GM15510 (cell line): ENCODE data around the gene MACROD2.

Source experiments
- POLR2A ChIP-seq: IDR thresholded peaks from 3 replicates; pipeline ENCODE4 v1.6.1; 2011; ENCODE audit warnings: borderline replicate concordance; ENCODE audit not compliant: insufficient read length; ENCODE audit errors: extremely low read depth

Gene MACROD2

DNA sequence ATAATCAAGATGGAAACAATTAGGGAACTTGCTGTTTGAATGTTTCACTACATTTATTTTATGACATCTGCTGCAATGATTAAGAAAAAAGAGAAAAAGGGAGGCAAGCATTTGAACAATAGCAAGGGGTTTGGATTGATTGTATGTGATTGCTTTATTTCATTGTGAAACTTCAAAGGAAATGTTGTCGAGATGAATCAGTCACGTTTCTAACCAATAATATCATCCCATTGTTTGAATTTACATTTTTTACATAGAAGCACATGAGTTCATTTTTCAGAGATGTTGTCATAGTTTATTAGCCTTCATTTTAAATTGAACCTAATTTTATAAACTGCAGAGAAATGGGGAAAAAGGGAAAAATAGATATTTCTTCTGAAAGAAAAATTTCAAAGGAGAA is 2006.0 kb downstream of the MACROD2 start:
- no peak for TF ChIP-seq POLR2A

DNA sequence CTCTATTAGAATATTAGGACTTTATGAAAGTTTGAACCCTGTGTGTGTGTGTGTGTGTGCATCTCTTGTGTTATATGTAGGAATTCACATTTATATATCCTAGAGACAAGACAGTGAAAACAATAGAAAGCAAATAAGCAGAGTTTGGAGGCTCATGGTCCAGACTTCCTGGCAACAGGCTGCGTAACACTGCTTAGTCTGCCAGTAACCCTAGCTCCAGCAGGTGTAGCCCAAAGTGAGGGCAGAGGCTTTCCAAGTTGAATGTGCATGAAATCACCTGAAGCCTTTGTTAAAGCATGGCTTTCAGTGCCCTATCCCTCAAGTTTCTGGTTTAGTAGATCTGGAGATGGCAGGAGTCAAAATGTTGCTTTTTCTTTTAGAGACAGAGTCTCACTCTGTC is 2008.0 kb downstream of the MACROD2 start:
- TF ChIP-seq POLR2A, result no peak

- no peak for TF ChIP-seq POLR2A
Observed at GRCh38 chr20:16004108-16004854, 2009.0 kb downstream of the MACROD2 start.

- TF ChIP-seq POLR2A, result no peak
Observed at GRCh38 chr20:16005021-16005914, 2010.0 kb downstream of the MACROD2 start.

DNA sequence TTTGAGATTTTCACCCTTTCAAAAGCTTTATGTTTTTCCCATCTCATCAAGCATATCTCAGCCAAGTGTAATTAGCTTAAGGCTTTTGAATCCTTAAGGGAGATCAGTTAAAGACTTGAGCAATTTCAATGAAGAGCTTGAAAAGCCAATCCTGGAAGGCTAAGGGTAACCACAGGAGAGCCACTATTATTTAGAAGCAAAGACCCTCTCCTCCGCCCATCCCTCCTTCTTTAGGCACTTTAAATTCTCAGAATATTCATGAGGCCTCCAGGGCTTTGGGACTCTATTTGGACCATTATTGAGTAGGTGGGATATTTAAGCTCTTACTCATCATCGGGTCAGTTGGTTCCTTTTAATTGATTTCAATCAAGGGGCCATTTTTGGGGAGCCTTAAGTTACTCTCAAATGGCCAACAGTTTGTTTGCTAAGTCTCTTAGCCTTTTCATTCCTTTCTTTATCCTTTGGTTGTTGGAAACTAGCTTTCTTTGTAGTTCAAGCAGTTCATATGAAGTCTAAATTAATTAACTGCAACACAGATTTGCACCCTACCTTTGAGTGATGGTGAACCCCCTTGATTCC is 2010.7 kb downstream of the MACROD2 start:
- TF ChIP-seq POLR2A, result no peak

DNA sequence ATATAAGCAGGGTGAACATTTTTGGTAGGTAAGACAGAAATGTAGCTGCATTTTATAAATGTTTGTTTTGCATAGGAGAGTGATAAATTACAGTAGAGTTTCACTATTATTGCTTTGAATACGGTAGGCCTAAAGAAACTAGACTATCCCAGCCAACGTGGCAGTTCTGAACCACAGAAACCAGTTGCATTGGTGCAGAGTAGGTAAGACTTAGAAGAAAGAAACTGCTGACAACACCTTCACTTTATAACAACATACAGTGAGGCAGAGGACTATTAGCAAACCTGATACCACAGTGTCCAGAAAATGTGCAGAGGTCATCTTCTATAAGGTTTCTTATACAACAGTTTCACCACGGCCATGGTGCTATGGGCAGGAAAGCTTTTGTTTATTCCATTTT is 2011.8 kb downstream of the MACROD2 start:
- TF ChIP-seq POLR2A, result no peak

- no peak for TF ChIP-seq POLR2A
Observed at GRCh38 chr20:16007962-16008361, 2012.6 kb downstream of the MACROD2 start.

DNA sequence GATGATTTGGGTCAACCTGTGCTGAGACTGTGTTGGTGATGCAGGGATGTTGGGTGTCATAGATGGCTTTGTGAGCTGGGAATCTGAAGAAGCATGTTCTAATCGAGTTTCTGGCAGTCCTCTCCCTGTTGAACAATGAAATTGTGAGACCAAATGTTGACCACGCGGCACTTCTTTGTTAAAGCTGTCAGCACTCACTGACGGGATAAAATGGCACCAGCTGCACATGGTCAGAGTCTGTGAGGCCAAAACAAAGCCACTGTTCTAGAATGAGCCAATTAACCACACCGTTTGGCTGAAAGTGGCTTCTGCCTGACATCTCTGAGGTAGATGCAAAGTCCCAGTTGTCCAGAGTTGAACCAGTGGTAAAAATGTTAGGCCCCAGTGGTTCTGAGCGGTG is 2015.7 kb downstream of the MACROD2 start:
- no peak for TF ChIP-seq POLR2A

GRCh38 chr20:16011519-16011918 is 2016.2 kb downstream of the MACROD2 start:
- no peak for TF ChIP-seq POLR2A

DNA sequence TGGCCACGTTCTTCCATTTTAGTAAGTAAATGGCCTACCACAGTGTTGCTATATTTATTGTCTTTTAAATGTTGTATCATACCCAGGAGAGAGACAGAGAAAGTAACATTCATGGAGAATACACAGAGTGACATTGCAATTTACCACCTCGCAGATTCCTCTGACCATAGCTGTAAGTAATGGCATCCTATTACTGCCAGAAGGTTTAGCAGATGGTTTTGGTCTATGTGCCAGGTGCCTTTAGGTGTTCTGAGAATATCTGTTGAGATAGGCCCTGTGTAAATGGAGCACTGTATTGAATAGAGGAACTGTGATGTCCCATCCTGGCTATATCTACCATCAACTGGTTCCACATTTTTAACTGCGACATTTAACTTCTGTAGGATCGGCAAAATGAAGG is 2018.3 kb downstream of the MACROD2 start:
- no peak for TF ChIP-seq POLR2A

GRCh38 chr20:16014436-16014835 is 2019.1 kb downstream of the MACROD2 start:
- no peak for TF ChIP-seq POLR2A

- TF ChIP-seq POLR2A, result no peak
Observed at GRCh38 chr20:16017656-16018055, 2022.3 kb downstream of the MACROD2 start.

- no peak for TF ChIP-seq POLR2A
Observed at GRCh38 chr20:16018881-16019280, 2023.6 kb downstream of the MACROD2 start.

GRCh38 chr20:16020971-16021370 is 2025.7 kb downstream of the MACROD2 start:
- TF ChIP-seq POLR2A, result no peak

DNA sequence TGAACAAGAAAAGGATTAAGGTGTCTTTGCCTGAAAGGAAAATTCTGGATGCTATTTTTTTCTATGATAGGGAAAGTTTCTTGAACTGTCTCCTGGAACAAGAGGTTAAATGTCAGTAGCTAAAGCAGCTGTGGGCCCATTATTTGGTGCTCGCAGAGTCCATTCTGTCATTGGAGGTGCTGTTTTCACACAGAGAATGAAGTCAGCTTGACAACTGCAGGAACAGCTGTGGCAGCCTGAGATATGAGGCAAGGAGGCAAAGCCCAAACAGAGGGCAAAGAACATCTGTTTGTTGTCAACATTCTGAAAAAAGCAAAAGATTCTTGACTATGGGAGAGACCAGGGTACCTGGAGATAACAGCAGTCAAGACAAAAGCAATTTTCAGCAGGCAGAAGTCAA is 2029.8 kb downstream of the MACROD2 start:
- TF ChIP-seq POLR2A, result no peak
